HEK293 (cell line): ENCODE measurements around the gene SELENOM.

Source experiments
- CTCF ChIA-PET: fragments of 350-600 bp; formaldehyde crosslinking; extraction: SDS; loops from one replicate; lab custom pipeline; 2021; ENCODE audit warnings: antibody characterized with exemption; lab: Yijun Ruan, JAX
- POLR2A ChIA-PET: fragments of 300-600 bp; formaldehyde crosslinking; extraction: SDS; loops from one replicate; lab custom pipeline; 2020; ENCODE audit warnings: antibody characterized with exemption, inconsistent platforms; lab: Yijun Ruan, JAX
- H3K27ac ChIP-seq: fragments of 200-500 bp; sonication (Bioruptor generic); 2 replicates; pipeline ENCODE4 v1.5.1; 2014; ENCODE audit warnings: low read depth, low read length, control low read depth, inconsistent platforms; ENCODE audit errors: extremely low read depth
- H3K36me3 ChIP-seq, 2 experiments: fragments of 200-500 bp in 1 of 2; sonication (Bioruptor generic) in 1 of 2; 1 replicate in 1 of 2; 2 replicates in 1 of 2; pipeline ENCODE4 v1.5.1; 2014 to 2017; ENCODE audit warnings: inconsistent platforms in 2 of 2, low read length in 2 of 2; ENCODE audit not compliant: control insufficient read depth in 2 of 2, insufficient read depth in 1 of 2
- H3K4me1 ChIP-seq: fragments of 200-500 bp; sonication (Bioruptor generic); 2 replicates; pipeline ENCODE4 v1.5.1; 2014; ENCODE audit warnings: mild to moderate bottlenecking, low read length, inconsistent platforms; ENCODE audit not compliant: control insufficient read depth, insufficient read depth
- H3K4me3 ChIP-seq: 2 replicates; pipeline ENCODE4 v1.5.1; 2011; ENCODE audit warnings: low read depth, mild to moderate bottlenecking, control low read depth, low read length, moderate library complexity
- H3K9me3 ChIP-seq: fragments of 200-500 bp; sonication (Bioruptor generic); 2 replicates; pipeline ENCODE4 v1.5.1; 2014; ENCODE audit warnings: low read depth, low read length, inconsistent platforms; ENCODE audit not compliant: control insufficient read depth, insufficient read depth
- GLIS1 ChIP-seq: fragments of 450-650 bp; formaldehyde crosslinking; IDR thresholded peaks from 2 replicates; pipeline ENCODE4 v1.5.1; 2016; ENCODE audit warnings: missing biosample characterization, missing genetic modification characterization
- GLIS2 ChIP-seq: fragments of 450-650 bp; formaldehyde crosslinking; IDR thresholded peaks from 2 replicates; pipeline ENCODE4 v1.5.1; 2016; ENCODE audit warnings: missing biosample characterization, missing genetic modification characterization
- HIC1 ChIP-seq: fragments of 450-650 bp; formaldehyde crosslinking; IDR thresholded peaks from 2 replicates; pipeline ENCODE4 v1.5.1; 2016; ENCODE audit warnings: missing biosample characterization, missing genetic modification characterization
- KLF10 ChIP-seq: fragments of 450-650 bp; IDR thresholded peaks from 2 replicates; pipeline ENCODE4 v1.5.1; 2018; ENCODE audit warnings: missing biosample characterization, mild to moderate bottlenecking, missing genetic modification characterization
- KLF17 ChIP-seq: fragments of 450-650 bp; formaldehyde crosslinking; IDR thresholded peaks from 2 replicates; pipeline ENCODE4 v1.5.1; 2016; ENCODE audit warnings: missing biosample characterization, missing genetic modification characterization
- SCRT2 ChIP-seq: fragments of 450-650 bp; formaldehyde crosslinking; IDR thresholded peaks from 2 replicates; pipeline ENCODE4 v1.5.1; 2016; ENCODE audit warnings: missing biosample characterization, missing genetic modification characterization
- SP7 ChIP-seq: fragments of 450-650 bp; formaldehyde crosslinking; IDR thresholded peaks from 2 replicates; pipeline ENCODE4 v1.5.1; 2016; ENCODE audit warnings: missing biosample characterization, missing genetic modification characterization
- ZBTB48 ChIP-seq: fragments of 450-650 bp; formaldehyde crosslinking; IDR thresholded peaks from 2 replicates; pipeline ENCODE4 v1.5.1; 2016; ENCODE audit warnings: missing biosample characterization, missing genetic modification characterization
- ZEB2 ChIP-seq: fragments of 450-650 bp; formaldehyde crosslinking; IDR thresholded peaks from 2 replicates; pipeline ENCODE4 v1.5.1; 2016; ENCODE audit warnings: missing biosample characterization, missing genetic modification characterization
- ZIC2 ChIP-seq: fragments of 450-650 bp; formaldehyde crosslinking; IDR thresholded peaks from 2 replicates; pipeline ENCODE4 v1.5.1; 2016; ENCODE audit warnings: missing biosample characterization, missing genetic modification characterization
- ZNF26 ChIP-seq: fragments of 450-650 bp; formaldehyde crosslinking; IDR thresholded peaks from 2 replicates; pipeline ENCODE4 v1.5.1; 2016; ENCODE audit warnings: missing biosample characterization, missing genetic modification characterization
- ZNF366 ChIP-seq: fragments of 450-650 bp; formaldehyde crosslinking; conservative IDR thresholded peaks from 2 replicates; pipeline ENCODE4 v1.5.1; 2016; ENCODE audit warnings: missing biosample characterization, missing genetic modification characterization
- ZNF449 ChIP-seq: fragments of 450-650 bp; formaldehyde crosslinking; IDR thresholded peaks from 2 replicates; pipeline ENCODE4 v1.5.1; 2017; ENCODE audit warnings: missing biosample characterization, mild to moderate bottlenecking, missing genetic modification characterization, moderate library complexity
- ZNF670 ChIP-seq: fragments of 450-650 bp; formaldehyde crosslinking; IDR thresholded peaks from 2 replicates; pipeline ENCODE4 v1.5.1; 2016; ENCODE audit warnings: missing biosample characterization, missing genetic modification characterization, low read depth
- ZNF692 ChIP-seq: fragments of 450-650 bp; formaldehyde crosslinking; IDR thresholded peaks from 2 replicates; pipeline ENCODE4 v1.5.1; 2016; ENCODE audit warnings: missing biosample characterization, missing genetic modification characterization
- ZNF768 ChIP-seq: fragments of 450-650 bp; formaldehyde crosslinking; IDR thresholded peaks from 2 replicates; pipeline ENCODE4 v1.5.1; 2018; ENCODE audit warnings: missing biosample characterization, mild to moderate bottlenecking, missing genetic modification characterization
- ZNF792 ChIP-seq: fragments of 450-650 bp; formaldehyde crosslinking; IDR thresholded peaks from 2 replicates; pipeline ENCODE4 v1.5.1; 2016; ENCODE audit warnings: missing biosample characterization, missing genetic modification characterization
- TF ChIP-seq, protein P1 (sequence below): fragments of 450-650 bp; formaldehyde crosslinking; IDR thresholded peaks from 2 replicates; pipeline ENCODE4 v1.5.1; 2016; ENCODE audit warnings: missing biosample characterization, missing genetic modification characterization

The SELENOM gene

DNA sequence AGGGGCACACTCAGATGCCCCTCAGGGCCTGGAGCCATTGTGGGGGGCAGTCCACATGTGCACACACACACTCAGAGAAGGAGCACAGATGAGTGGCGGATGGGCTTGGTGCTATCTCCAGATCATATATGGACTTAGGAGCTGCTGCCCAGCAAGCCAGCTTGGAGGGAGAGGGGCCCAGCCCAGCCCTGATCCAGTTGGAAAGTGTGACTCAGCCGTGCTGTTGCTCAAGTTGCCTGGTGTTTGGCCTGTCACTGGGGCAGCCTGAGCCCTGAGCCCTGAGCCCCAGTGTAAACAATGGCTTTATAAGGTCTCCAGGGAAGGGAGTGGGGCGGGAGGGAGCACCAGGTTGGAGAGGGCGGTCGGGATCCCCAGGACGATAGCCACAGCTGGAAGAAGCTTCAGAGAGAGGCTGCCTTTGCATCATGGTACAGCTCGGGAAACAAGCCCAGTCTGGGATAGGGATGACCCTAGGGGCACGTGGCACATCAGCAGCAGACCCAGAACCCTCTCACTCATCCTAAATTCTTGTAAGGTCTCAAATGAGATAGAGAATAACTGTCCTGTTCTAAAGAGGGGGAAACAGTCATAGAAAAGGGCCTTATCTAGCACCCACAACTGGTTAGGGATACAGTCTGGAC lies 4.8 kb downstream of the SELENOM start:
- POLR2A ChIA-PET = interaction anchor here (0.6 to 1.9 kb wide), 3 partner anchors 22 to 142 kb away, joined by 4 to 9 read pairs (median 7); partner anchors contain the start of gene SMTN
- Histone ChIP-seq H3K27ac (no peak overlapping the region), H3K36me3 (peaks cover 0 to 43% of the 10 kb centered on the region in 2 experiments; a peak in 1 of 3 replicates)

More for the DNA sequence above, 4.8 kb downstream of the SELENOM start:
- CTCF ChIA-PET = interaction anchor here (0.6 to 1.2 kb wide), 3 partner anchors 12 to 918 kb away, joined by 3 to 4 read pairs (median 3); no protein-coding TSS in a partner anchor
- no peaks in the 10 kb centered on the region for H3K9me3 ChIP-seq
- H3K4me1 ChIP-seq = no peaks in the 10 kb centered on the region
- TF ChIP-seq ZBTB48 (tag by site-specific recombination) = peak; percentile 73; the same call in 1 of the 2 replicates
- peak; percentile 68 for TF ChIP-seq SP7 (tag by site-specific recombination)
- TF ChIP-seq ZNF366 (tag by site-specific recombination) = 0 out of 2 replicates have a peak, but pooled peaks have one; percentile 17
- peak; percentile 78 for TF ChIP-seq SCRT2 (tag by site-specific recombination)
- peak; percentile 73 for TF ChIP-seq KLF17 (tag by site-specific recombination)
- TF ChIP-seq GLIS2 (tag by site-specific recombination) = peak; percentile 44; the same call in 1 of the 2 replicates
- TF ChIP-seq, protein P1, sequence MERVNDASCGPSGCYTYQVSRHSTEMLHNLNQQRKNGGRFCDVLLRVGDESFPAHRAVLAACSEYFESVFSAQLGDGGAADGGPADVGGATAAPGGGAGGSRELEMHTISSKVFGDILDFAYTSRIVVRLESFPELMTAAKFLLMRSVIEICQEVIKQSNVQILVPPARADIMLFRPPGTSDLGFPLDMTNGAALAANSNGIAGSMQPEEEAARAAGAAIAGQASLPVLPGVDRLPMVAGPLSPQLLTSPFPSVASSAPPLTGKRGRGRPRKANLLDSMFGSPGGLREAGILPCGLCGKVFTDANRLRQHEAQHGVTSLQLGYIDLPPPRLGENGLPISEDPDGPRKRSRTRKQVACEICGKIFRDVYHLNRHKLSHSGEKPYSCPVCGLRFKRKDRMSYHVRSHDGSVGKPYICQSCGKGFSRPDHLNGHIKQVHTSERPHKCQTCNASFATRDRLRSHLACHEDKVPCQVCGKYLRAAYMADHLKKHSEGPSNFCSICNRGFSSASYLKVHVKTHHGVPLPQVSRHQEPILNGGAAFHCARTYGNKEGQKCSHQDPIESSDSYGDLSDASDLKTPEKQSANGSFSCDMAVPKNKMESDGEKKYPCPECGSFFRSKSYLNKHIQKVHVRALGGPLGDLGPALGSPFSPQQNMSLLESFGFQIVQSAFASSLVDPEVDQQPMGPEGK (tag by site-specific recombination) = peak; percentile 45; the same call in 1 of the 2 replicates
- TF ChIP-seq KLF10 (tag by site-specific recombination) = no peak
- peak; percentile 68 for TF ChIP-seq ZNF692
- TF ChIP-seq ZNF792 (tag by site-specific recombination) = no peak
- TF ChIP-seq ZNF26 (tag by site-specific recombination) = no peak
- peak; percentile 9; the same call in 1 of the 2 replicates for TF ChIP-seq ZIC2 (tag by site-specific recombination)
- no peak for TF ChIP-seq ZNF670 (tag by site-specific recombination)
- TF ChIP-seq ZEB2 (tag by site-specific recombination) = 0 out of 2 replicates have a peak, but pooled peaks have one; percentile 27
- TF ChIP-seq HIC1 (tag by site-specific recombination) = peak; percentile 64
- peak; percentile 57; the same call in 1 of the 2 replicates for TF ChIP-seq ZNF449
- no peak for TF ChIP-seq ZNF768
- peak; percentile 48; the same call in 1 of the 2 replicates for TF ChIP-seq GLIS1
- no peak overlapping the region for H3K4me3 ChIP-seq
